HCT116 (cell line): Measurements from ENCODE around the gene ZFHX3. TPM values are rescaled to one million over a fixed set of nuclear protein-coding genes. Genes with fewer than 3 reads are reported as not detected.

ENCODE experiments used
- ATAC-seq: fragments of 200-7000 bp; cut with Tn5 transposase; 2 replicates; pipeline ENCODE4 v1.9.1; 2020; ENCODE audit warnings: mild to moderate bottlenecking, moderate library complexity
- BruUV-seq: library from RNA; stranded (reverse); fragments of 400-500 nt; replicated peaks from 2 replicates; lab custom pipeline; 2021; lab: Mats Ljungman, UMichigan
- CTCF ChIA-PET: fragments of 300-600 bp; sonication (Branson Sonifier 250); formaldehyde crosslinking; loops from one replicate; lab custom pipeline; 2021; ENCODE audit warnings: antibody characterized with exemption; lab: Charles Lee
- POLR2A ChIA-PET: fragments of 300-600, 350-600 bp; sonication (Branson Sonifier 250); formaldehyde crosslinking; loops from one replicate; lab custom pipeline; 2021; ENCODE audit warnings: antibody characterized with exemption; lab: Charles Lee
- RAD21 ChIA-PET, 2 experiments: fragments of 300-600 bp; sonication (Branson Sonifier 250); formaldehyde crosslinking; loops; one replicate each; lab custom pipeline; 2023; ENCODE audit warnings: low total read pairs in 2 of 2; ENCODE audit not compliant: uncharacterized antibody in 2 of 2, unreplicated experiment in 2 of 2, low non-redundant PET in 1 of 2; lab: Charles Lee
- DNase-seq: peaks from one replicate; pipeline ENCODE4 v3.0.0-alpha.2; 2010; ENCODE audit warnings: low read depth, low spot score
- H2AFZ ChIP-seq: fragments of 200-600 bp; shearing (Covaris generic), sonication (generic); 2 replicates; pipeline ENCODE4 v1.6.1; 2017; ENCODE audit warnings: low read depth, mixed run types, mixed read lengths, antibody characterized with exemption, low read length; ENCODE audit not compliant: poor library complexity, severe bottlenecking
- H3K27ac ChIP-seq: 2 replicates; pipeline ENCODE4 v1.5.1; 2012; ENCODE audit warnings: low read depth, low read length
- H3K27me3 ChIP-seq: fragments of 200-600 bp; sonication (generic); 2 replicates; pipeline ENCODE4 v1.6.1; 2016; ENCODE audit warnings: mixed run types, low read length, mixed read lengths; ENCODE audit not compliant: insufficient read depth
- H3K36me3 ChIP-seq, 2 experiments: fragments of 200-500 bp in 1 of 2; fragments of 200-600 bp in 1 of 2; sonication (Bioruptor generic) in 1 of 2; sonication (generic) in 1 of 2; 2 replicates each; pipeline versions ENCODE4 v1.5.1 to v1.6.1; 2014 to 2016; ENCODE audit warnings: low read length in 2 of 2, inconsistent platforms in 1 of 2, mixed read lengths in 1 of 2, mixed run types in 1 of 2; ENCODE audit not compliant: insufficient read depth in 2 of 2, control insufficient read depth in 1 of 2
- H3K4me1 ChIP-seq, 2 experiments: fragments of 200-600 bp in 1 of 2; sonication (generic) in 1 of 2; 2 replicates each; pipeline versions ENCODE4 v1.5.1 to v1.6.1; 2012 to 2017; ENCODE audit warnings: low read length in 2 of 2, inconsistent platforms in 1 of 2, mild to moderate bottlenecking in 1 of 2, mixed read lengths in 1 of 2, mixed run types in 1 of 2, moderate library complexity in 1 of 2; ENCODE audit not compliant: insufficient read depth in 2 of 2, control insufficient read depth in 1 of 2
- H3K4me2 ChIP-seq: fragments of 200-600 bp; sonication (generic); 2 replicates; pipeline ENCODE4 v1.6.1; 2017; ENCODE audit warnings: mixed run types, low read length, mixed read lengths
- H3K4me3 ChIP-seq, 2 experiments: fragments of 200-600 bp in 1 of 2; sonication (generic) in 1 of 2; replicated peaks in 1 of 2; 2 replicates each; pipeline ENCODE4 v1.5.1; 2011 to 2016; ENCODE audit warnings: low read length in 2 of 2, control low read depth in 1 of 2, low read depth in 1 of 2, mild to moderate bottlenecking in 1 of 2, mixed read lengths in 1 of 2, mixed run types in 1 of 2
- H3K79me2 ChIP-seq: fragments of 200-600 bp; sonication (generic); 2 replicates; pipeline ENCODE4 v1.6.1; 2017; ENCODE audit warnings: mild to moderate bottlenecking, mixed run types, low read length, moderate library complexity, mixed read lengths; ENCODE audit not compliant: insufficient read depth
- H3K9ac ChIP-seq: fragments of 200-600 bp; sonication (generic); 2 replicates; pipeline ENCODE4 v1.6.1; 2016; ENCODE audit warnings: low read length, mixed read lengths
- H3K9me2 ChIP-seq: fragments of 200-600 bp; sonication (generic), shearing (Covaris generic); 2 replicates; pipeline ENCODE4 v1.6.1; 2017; ENCODE audit warnings: mixed run types, mild to moderate bottlenecking, moderate library complexity; ENCODE audit not compliant: insufficient read depth
- H3K9me3 ChIP-seq, 2 experiments: fragments of 200-500 bp in 1 of 2; fragments of 200-600 bp in 1 of 2; sonication (Bioruptor generic) in 1 of 2; sonication (generic) in 1 of 2; 2 replicates each; pipeline ENCODE4 v1.6.1; 2014 to 2017; ENCODE audit warnings: low read length in 2 of 2, mixed read lengths in 2 of 2, inconsistent platforms in 1 of 2, low read depth in 1 of 2, mild to moderate bottlenecking in 1 of 2, mixed run types in 1 of 2, moderate library complexity in 1 of 2; ENCODE audit not compliant: control insufficient read depth in 1 of 2, insufficient read depth in 1 of 2
- H4K20me1 ChIP-seq: fragments of 200-600 bp; sonication (generic), shearing (Covaris generic); 2 replicates; pipeline ENCODE4 v1.6.1; 2017; ENCODE audit warnings: mixed run types, mild to moderate bottlenecking, moderate library complexity; ENCODE audit not compliant: insufficient read depth
- ELF1 ChIP-seq: IDR thresholded peaks from 2 replicates; pipeline ENCODE4 v1.6.1; 2012; ENCODE audit warnings: low read depth, borderline replicate concordance
- EZH2phosphoT487 ChIP-seq: fragments of 200-600 bp; IDR thresholded peaks from 2 replicates; pipeline ENCODE4 v1.6.1; 2018; ENCODE audit warnings: antibody characterized with exemption, borderline replicate concordance
- JUND ChIP-seq: IDR thresholded peaks from 2 replicates; pipeline ENCODE4 v1.6.1; 2012
- POLR2A ChIP-seq: IDR thresholded peaks from 2 replicates; pipeline ENCODE4 v1.7.0; 2011; ENCODE audit warnings: borderline replicate concordance; ENCODE audit not compliant: insufficient read depth, insufficient read length; ENCODE audit errors: extremely low read depth
- POLR2AphosphoS5 ChIP-seq: IDR thresholded peaks from 2 replicates; pipeline ENCODE4 v1.6.1; 2011; ENCODE audit warnings: mild to moderate bottlenecking, low read depth, low read length, moderate library complexity
- RAD21 ChIP-seq: IDR thresholded peaks from 2 replicates; pipeline ENCODE4 v1.6.1; 2012; ENCODE audit warnings: low read depth, mild to moderate bottlenecking
- SIN3A ChIP-seq: IDR thresholded peaks from 2 replicates; pipeline ENCODE4 v1.6.1; 2012; ENCODE audit warnings: low read depth
- SP1 ChIP-seq: IDR thresholded peaks from 2 replicates; pipeline ENCODE4 v1.6.1; 2012; ENCODE audit warnings: low read depth
- YY1 ChIP-seq: IDR thresholded peaks from 2 replicates; pipeline ENCODE4 v1.6.1; 2011; ENCODE audit warnings: low read length, low read depth, moderate library complexity, mild to moderate bottlenecking; ENCODE audit not compliant: insufficient replicate concordance; ENCODE audit errors: extremely low read depth
- intact Hi-C: fragments of 100-400 bp; cut with micrococcal nuclease; formaldehyde crosslinking; loops from 2 replicates; pipeline ENCODE4 v1.10.0; 2022
- total RNA-seq: library from RNA; stranded (reverse); gene quantifications from one replicate; pipeline ENCODE4 v1.2.1, GENCODE V29; 2021; ENCODE audit not compliant: unreplicated experiment
- TF ChIP-seq, protein P1 (sequence below): IDR thresholded peaks from 2 replicates; pipeline ENCODE4 v1.6.1; 2012
- TF ChIP-seq, protein P2 (sequence below), 3 experiments: fragments of 200-600 bp in 1 of 3; sonication (generic) in 1 of 3; IDR thresholded peaks in 2 of 3; conservative IDR thresholded peaks in 1 of 3; 2 replicates each; pipeline ENCODE4 v1.5.1; 2012 to 2017; ENCODE audit warnings: low read depth in 2 of 3, low read length in 2 of 3, antibody characterized with exemption in 1 of 3, borderline replicate concordance in 1 of 3, control low read depth in 1 of 3, mild to moderate bottlenecking in 1 of 3, mixed read lengths in 1 of 3, mixed run types in 1 of 3, moderate library complexity in 1 of 3; ENCODE audit not compliant: insufficient read depth in 1 of 3

The ZFHX3 gene
- total RNA-seq, 1 experiment from 2014 or later = 6.3 TPM

DNA sequence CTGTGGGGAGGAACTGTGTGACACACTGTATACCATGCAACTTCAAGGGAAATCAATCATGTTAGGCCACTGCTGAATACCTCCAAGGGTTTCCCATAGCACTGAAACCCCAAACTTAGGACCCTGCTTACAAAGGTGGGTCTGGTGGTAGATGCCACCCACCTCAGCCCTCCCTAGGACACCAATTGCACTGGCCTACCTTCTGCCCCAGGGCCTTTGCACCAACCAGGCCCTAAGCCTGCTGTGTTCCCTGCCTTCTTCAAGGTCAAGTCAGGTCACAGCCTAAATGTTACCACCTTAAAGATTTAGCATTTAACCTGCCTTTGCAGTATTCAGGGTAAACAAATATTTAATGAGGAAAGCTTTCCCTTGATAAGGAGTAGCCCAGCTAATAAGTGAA is 185.8 kb downstream of the ZFHX3 start:
- ChIA-PET CTCF (no interaction called here), POLR2A (no interaction called here), RAD21 (no interaction called here)
- intact Hi-C loops = no loop called here
- no TSS peak for BruUV-seq
- H3K4me3 ChIP-seq = no peak overlapping the region
- H3K4me1 ChIP-seq = peaks cover 0 to 4% of the 10 kb centered on the region in 2 experiments; a peak in 1 of 4 replicates
- H3K4me2 ChIP-seq = no peak overlapping the region
- H3K36me3 ChIP-seq = no peaks in the 10 kb centered on the region
- TF ChIP-seq YY1 = no peak
- no peak for ATAC-seq
- no peaks in the 10 kb centered on the region for H3K79me2 ChIP-seq
- H4K20me1 ChIP-seq = 0 out of 2 replicates have a peak, but pooled peaks cover 3% of the 10 kb centered on the region
- no peak overlapping the region for H3K27ac ChIP-seq
- no peaks in the 10 kb centered on the region for H3K9me2 ChIP-seq
- H3K27me3 ChIP-seq = no peaks in the 10 kb centered on the region
- H3K9ac ChIP-seq = no peak overlapping the region
- DNase-seq = no peak
- H2AFZ ChIP-seq = no peak overlapping the region
- no peaks in the 10 kb centered on the region for H3K9me3 ChIP-seq

DNA sequence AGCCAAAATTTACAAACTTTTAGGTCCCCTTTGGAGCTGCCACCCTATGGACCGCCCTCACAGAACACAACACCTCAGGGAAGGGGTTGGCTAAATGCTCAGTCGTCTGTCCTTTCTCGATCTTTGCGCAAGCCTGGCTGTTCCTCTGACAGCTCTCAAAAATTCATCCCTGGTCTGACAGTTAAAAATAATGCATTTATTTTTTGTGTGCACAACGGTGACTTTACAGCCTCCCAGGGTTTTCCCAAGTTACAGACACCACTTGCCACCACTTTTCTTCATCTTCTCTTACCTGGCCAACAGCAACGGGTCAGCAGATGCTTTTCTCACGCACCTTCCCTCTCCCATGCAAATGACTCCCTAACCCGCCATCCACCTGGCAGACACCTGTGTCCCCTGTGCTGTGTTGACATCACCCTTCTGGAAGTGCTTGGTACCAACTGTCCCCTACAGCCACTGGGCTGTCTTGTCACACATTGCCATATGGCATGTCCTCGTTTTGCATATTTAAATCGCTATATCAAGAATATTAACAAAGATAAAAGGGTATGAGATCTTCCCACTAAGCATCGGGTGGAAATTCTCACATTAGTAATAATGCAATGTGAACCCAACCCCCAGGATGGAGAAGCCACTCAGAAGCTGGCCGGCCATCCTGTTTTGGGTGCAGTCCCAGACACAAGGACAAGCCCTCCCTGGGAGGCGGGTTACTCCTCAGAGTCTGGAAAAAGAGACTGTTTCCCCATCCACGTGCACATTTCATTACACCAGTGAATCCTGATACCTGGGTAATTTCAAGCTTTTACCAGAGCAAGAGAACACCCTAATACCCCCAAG is 187.0 kb downstream of the ZFHX3 start:
- ChIA-PET POLR2A (no interaction called here), RAD21 (no interaction called here), CTCF (interaction anchor here (1.9 kb wide), 1 partner anchor 29 kb away, joined by 4 read pairs; no protein-coding TSS in a partner anchor)
- no peak for TF ChIP-seq SIN3A
- TF ChIP-seq ELF1 = no peak
- TF ChIP-seq, protein P1, sequence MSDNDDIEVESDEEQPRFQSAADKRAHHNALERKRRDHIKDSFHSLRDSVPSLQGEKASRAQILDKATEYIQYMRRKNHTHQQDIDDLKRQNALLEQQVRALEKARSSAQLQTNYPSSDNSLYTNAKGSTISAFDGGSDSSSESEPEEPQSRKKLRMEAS = no peak
- TF ChIP-seq RAD21 = no peak
- TF ChIP-seq, protein P2, sequence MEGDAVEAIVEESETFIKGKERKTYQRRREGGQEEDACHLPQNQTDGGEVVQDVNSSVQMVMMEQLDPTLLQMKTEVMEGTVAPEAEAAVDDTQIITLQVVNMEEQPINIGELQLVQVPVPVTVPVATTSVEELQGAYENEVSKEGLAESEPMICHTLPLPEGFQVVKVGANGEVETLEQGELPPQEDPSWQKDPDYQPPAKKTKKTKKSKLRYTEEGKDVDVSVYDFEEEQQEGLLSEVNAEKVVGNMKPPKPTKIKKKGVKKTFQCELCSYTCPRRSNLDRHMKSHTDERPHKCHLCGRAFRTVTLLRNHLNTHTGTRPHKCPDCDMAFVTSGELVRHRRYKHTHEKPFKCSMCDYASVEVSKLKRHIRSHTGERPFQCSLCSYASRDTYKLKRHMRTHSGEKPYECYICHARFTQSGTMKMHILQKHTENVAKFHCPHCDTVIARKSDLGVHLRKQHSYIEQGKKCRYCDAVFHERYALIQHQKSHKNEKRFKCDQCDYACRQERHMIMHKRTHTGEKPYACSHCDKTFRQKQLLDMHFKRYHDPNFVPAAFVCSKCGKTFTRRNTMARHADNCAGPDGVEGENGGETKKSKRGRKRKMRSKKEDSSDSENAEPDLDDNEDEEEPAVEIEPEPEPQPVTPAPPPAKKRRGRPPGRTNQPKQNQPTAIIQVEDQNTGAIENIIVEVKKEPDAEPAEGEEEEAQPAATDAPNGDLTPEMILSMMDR (IDR thresholded peaks at IDR 0.05 in 2 of 3, conservative IDR thresholded peaks at IDR 0.05 in 1 of 3; ENCODE audit: borderline replicate concordance in 1 of 3, insufficient read depth in 1 of 3, low read depth in 2 of 3, low read length in 2 of 3) = no peak
- TF ChIP-seq POLR2A = no peak
- TF ChIP-seq SP1 = no peak
- no peak for TF ChIP-seq EZH2phosphoT487
- TF ChIP-seq POLR2AphosphoS5 = no peak
- TF ChIP-seq JUND = no peak
- no peak for TF ChIP-seq YY1
- Histone ChIP-seq H3K4me1 (peaks cover 0 to 4% of the 10 kb centered on the region in 2 experiments; a peak in 1 of 4 replicates), H2AFZ (no peak overlapping the region), H3K36me3 (no peaks in the 10 kb centered on the region), H3K4me2 (no peak overlapping the region), H3K9me2 (no peaks in the 10 kb centered on the region), H3K27me3 (no peaks in the 10 kb centered on the region), H3K9ac (no peak overlapping the region), H3K4me3 (no peak overlapping the region), H3K27ac (no peak overlapping the region), H4K20me1 (0 out of 2 replicates have a peak, but pooled peaks cover 3% of the 10 kb centered on the region), H3K9me3 (no peaks in the 10 kb centered on the region), H3K79me2 (no peaks in the 10 kb centered on the region)
- DNase-seq (no peak), ATAC-seq (no peak)
- intact Hi-C loops = no loop called here
- BruUV-seq = no TSS peak
